ENCODE results near the gene NQO2. TPM values are rescaled to one million over a fixed set of nuclear protein-coding genes. Genes with fewer than 3 reads are reported as not detected.
A peak's percentile ranks its signal among the peaks of the same experiment; 100 is the strongest.
"Not testable (repeated sequence)": the region's sequence is repeated elsewhere in the genome, so short reads cannot be mapped to it uniquely, and the experiment has no call there.

Gene NQO2
- total RNA-seq, 2 experiments from 2014 or later = 40.7 to 44.2 TPM

DNA sequence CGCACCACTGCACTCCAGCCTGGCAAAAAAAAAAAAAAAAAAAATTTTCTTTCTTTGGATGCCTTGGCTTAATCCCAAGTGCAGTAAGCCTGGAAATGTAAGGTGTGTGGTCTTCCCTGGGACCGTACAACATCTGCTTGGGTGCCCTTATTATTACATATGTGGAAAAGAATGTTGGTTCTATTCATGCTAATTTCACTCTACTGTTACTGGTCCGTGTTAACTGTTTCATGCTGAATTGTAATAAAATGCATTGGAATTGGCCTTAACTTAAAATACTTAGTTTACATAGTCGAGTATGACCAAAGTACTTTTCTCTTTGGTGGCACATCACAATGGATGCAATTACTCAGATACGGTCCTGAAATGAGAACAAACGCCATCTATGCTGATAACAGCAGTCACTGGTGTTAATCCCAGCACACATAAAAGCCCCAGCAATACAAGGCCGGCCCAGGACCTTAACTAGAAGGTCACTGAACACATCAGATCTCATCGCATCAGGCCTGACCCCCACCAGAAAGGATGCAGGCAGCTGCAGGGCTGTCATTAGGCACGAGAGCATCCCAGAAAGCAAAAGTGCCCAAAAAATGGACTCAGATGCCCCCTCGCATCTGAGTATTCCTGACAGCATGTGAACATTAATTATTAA lies 29.5 kb upstream of the NQO2 start:
- no peaks in the 10 kb centered on the region for H3K36me3 Mint-ChIP-seq (ENCODE audit: low read depth)
- no peak overlapping the region for H3K27ac Mint-ChIP-seq
- ChIA-PET CTCF (interaction anchor here (0.5 kb wide), 1 partner anchor 59 kb away, joined by 3 read pairs; no protein-coding TSS in a partner anchor), POLR2A (no interaction called here)
- peaks cover 30% of the 10 kb centered on the region for H3K4me1 Mint-ChIP-seq
- DNase-seq (no peak), ATAC-seq (no peak)
- intact Hi-C loops (cut with DNase I, micrococcal nuclease) = loop anchor here in 1 of 2 experiments (2.0 kb wide), 1 partner anchor 19 kb away; no protein-coding TSS in a partner anchor
- no peaks in the 10 kb centered on the region for H3K9me3 Mint-ChIP-seq (ENCODE audit: low read depth)
- peaks cover 31% of the 10 kb centered on the region for H3K27me3 Mint-ChIP-seq
- peak overlapping the region; percentile 76 for H3K4me3 Mint-ChIP-seq

DNA sequence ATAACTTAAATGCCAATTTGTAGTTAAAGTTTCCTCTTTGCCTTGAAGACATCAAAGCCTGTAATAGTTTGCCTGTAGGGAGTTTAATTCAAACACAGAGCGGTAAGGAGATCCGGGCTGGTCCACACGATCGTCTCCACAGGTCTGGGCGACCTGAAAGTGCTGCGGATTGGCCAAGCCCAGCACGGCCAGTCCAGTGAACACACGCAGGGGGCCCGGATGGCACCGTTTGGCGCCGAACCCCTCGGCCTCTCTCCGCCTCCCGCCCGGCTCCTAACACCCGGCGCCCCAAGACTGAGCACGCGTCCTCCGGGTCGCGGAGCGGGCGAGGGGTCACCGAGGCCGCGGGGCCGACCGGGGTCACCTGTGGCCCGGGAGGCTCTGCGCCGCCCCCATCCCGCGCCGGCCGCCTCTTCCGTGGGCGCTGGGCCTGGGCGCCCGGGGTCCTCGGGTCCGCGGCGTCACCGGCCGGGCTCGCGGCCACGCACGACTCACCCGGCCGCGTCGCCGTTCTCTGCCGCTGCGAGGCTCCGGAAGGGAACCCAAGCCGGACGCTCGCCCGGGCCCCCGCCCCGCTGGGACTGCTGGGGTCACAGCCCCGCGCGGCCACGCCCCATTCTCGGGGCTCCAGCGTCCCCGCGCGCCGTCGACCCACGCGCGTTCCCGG lies 28.8 kb upstream of the NQO2 start:
- CTCF ChIA-PET = interaction anchor here (0.5 to 1.0 kb wide), 2 partner anchors 18 to 59 kb away, joined by 3 to 5 read pairs; no protein-coding TSS in a partner anchor
- H3K36me3 Mint-ChIP-seq (ENCODE audit: low read depth) = no peaks in the 10 kb centered on the region
- no peaks in the 10 kb centered on the region for H3K9me3 Mint-ChIP-seq (ENCODE audit: low read depth)
- DNase-seq (peak; percentile 66), ATAC-seq (peak; percentile 67)
- POLR2A ChIA-PET = interaction anchor here (1.0 kb wide), 1 partner anchor 129 kb away, joined by 3 read pairs; the partner anchor contains the start of gene SERPINB1
- intact Hi-C loops (cut with DNase I, micrococcal nuclease) = loop anchor here (1.0 to 2.0 kb wide), 2 partner anchors 18 kb away; no protein-coding TSS in a partner anchor
- peaks cover 33% of the 10 kb centered on the region for H3K4me1 Mint-ChIP-seq
- peak overlapping the region; percentile 76 for H3K4me3 Mint-ChIP-seq
- peak overlapping the region; percentile 83 for H3K27ac Mint-ChIP-seq
- peaks cover 31% of the 10 kb centered on the region for H3K27me3 Mint-ChIP-seq

- ChIA-PET CTCF (interaction anchor here (1.0 to 1.2 kb wide), 2 partner anchors 9 to 19 kb away, joined by 4 to 5 read pairs; no protein-coding TSS in a partner anchor), POLR2A (interaction anchor here (1.0 kb wide), 1 partner anchor 130 kb away, joined by 3 read pairs; the partner anchor contains the start of gene SERPINB1)
- Mint-ChIP-seq H3K27ac (peak within 1 kb of the TSS; percentile 83), H3K4me1 (peaks cover 40% of the 10 kb centered on the region), H3K27me3 (peaks cover 31% of the 10 kb centered on the region), H3K36me3 (ENCODE audit: low read depth) (no peaks in the 10 kb centered on the region), H3K9me3 (ENCODE audit: low read depth) (no peaks in the 10 kb centered on the region), H3K4me3 (peak within 1 kb of the TSS; percentile 76)
- ATAC-seq = peak; percentile 41
- intact Hi-C loops (cut with DNase I, micrococcal nuclease) = loop anchor here (1.0 to 2.0 kb wide), 2 partner anchors 17 to 18 kb away; no protein-coding TSS in a partner anchor
- DNase-seq = peak; percentile 55
These were observed 28.1 kb upstream of the NQO2 start, which contains the start of gene SERPINB6 for GRCh38 chr6:2971420-2972218. Gene SERPINB6 (minus strand): TSS chr6:2971567. CDS start chr6:2959332, 12,235 bp downstream.

DNA sequence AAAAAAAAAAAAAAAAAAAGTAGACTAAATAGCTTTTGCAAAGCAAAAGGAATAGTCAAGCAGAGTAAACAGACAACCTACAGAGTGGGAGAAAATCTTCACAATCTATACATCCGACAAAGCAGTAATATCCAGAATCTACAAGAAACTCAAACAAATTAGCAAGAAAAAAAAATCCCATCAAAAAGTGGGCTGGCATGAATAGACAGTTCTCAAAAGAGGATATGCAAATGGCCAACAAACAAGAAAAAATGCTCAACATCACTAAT lies 27.5 kb upstream of the NQO2 start:
- POLR2A ChIA-PET; intact Hi-C loops (cut with DNase I, micrococcal nuclease); H3K9me3 Mint-ChIP-seq (ENCODE audit: low read depth); H3K36me3 Mint-ChIP-seq (ENCODE audit: low read depth); ATAC-seq; DNase-seq: not testable (repeated sequence)
- Mint-ChIP-seq H3K27me3 (peaks cover 31% of the 10 kb centered on the region), H3K4me1 (peaks cover 42% of the 10 kb centered on the region), H3K4me3 (peak overlapping the region; percentile 76), H3K27ac (peak overlapping the region; percentile 74)
- CTCF ChIA-PET = interaction anchor here (1.2 kb wide), 1 partner anchor 9 kb away, joined by 4 read pairs; no protein-coding TSS in a partner anchor

GRCh38 chr6:2972685-2973084 lies 27.0 kb upstream of the NQO2 start:
- Mint-ChIP-seq H3K27me3 (peaks cover 31% of the 10 kb centered on the region), H3K4me3 (peak overlapping the region; percentile 76), H3K4me1 (peaks cover 44% of the 10 kb centered on the region), H3K27ac (peak overlapping the region; percentile 74)
- H3K9me3 Mint-ChIP-seq (ENCODE audit: low read depth); intact Hi-C loops (cut with DNase I, micrococcal nuclease); H3K36me3 Mint-ChIP-seq (ENCODE audit: low read depth); ATAC-seq; DNase-seq; POLR2A ChIA-PET: not testable (repeated sequence)
- CTCF ChIA-PET = interaction anchor here (1.2 kb wide), 1 partner anchor 8 kb away, joined by 4 read pairs; no protein-coding TSS in a partner anchor

- peaks cover 46% of the 10 kb centered on the region for H3K4me1 Mint-ChIP-seq
- H3K4me3 Mint-ChIP-seq = not testable (repeated sequence)
- POLR2A ChIA-PET = interaction anchor here (1.2 kb wide), 1 partner anchor 32 kb away, joined by 4 read pairs; no protein-coding TSS in a partner anchor
These were observed 26.5 kb upstream of the NQO2 start for GRCh38 chr6:2973180-2973579.

GRCh38 chr6:2973676-2974075 lies 26.0 kb upstream of the NQO2 start:
- ATAC-seq (no peak), DNase-seq (peak; percentile 25)
- ChIA-PET CTCF (interaction anchor here (5.8 kb wide), 1 partner anchor 20 kb away, joined by 28 read pairs; no protein-coding TSS in a partner anchor), POLR2A (interaction anchor here (1.2 kb wide), 1 partner anchor 32 kb away, joined by 4 read pairs; no protein-coding TSS in a partner anchor)
- intact Hi-C loops (cut with DNase I, micrococcal nuclease) = no loop called here
- Mint-ChIP-seq H3K36me3 (ENCODE audit: low read depth) (no peaks in the 10 kb centered on the region), H3K27me3 (peaks cover 29% of the 10 kb centered on the region), H3K27ac (no peak overlapping the region), H3K4me1 (peaks cover 48% of the 10 kb centered on the region), H3K9me3 (ENCODE audit: low read depth) (no peaks in the 10 kb centered on the region), H3K4me3 (no peak overlapping the region)

More at GRCh38 chr6:2973180-2973579, 26.5 kb upstream of the NQO2 start:
- DNase-seq; ATAC-seq; H3K36me3 Mint-ChIP-seq (ENCODE audit: low read depth); H3K27ac Mint-ChIP-seq; H3K9me3 Mint-ChIP-seq (ENCODE audit: low read depth); intact Hi-C loops (cut with DNase I, micrococcal nuclease): not testable (repeated sequence)
- peaks cover 29% of the 10 kb centered on the region for H3K27me3 Mint-ChIP-seq
- CTCF ChIA-PET = interaction anchor here (5.8 kb wide), 1 partner anchor 20 kb away, joined by 28 read pairs; no protein-coding TSS in a partner anchor

- H3K27ac Mint-ChIP-seq = peak overlapping the region; percentile 91
- H3K36me3 Mint-ChIP-seq (ENCODE audit: low read depth) = no peaks in the 10 kb centered on the region
- ChIA-PET POLR2A (interaction anchor here (0.6 to 2.4 kb wide), 3 partner anchors 14 to 87 kb away, joined by 3 to 13 read pairs (median 7); no protein-coding TSS in a partner anchor), CTCF (interaction anchor here (0.6 to 5.8 kb wide), 8 partner anchors 11 to 125 kb away, joined by 3 to 28 read pairs (median 3); no protein-coding TSS in a partner anchor)
- H3K9me3 Mint-ChIP-seq (ENCODE audit: low read depth) = no peaks in the 10 kb centered on the region
- DNase-seq (no peak), ATAC-seq (peak; percentile 57)
- H3K4me1 Mint-ChIP-seq = peaks cover 38% of the 10 kb centered on the region
- intact Hi-C loops (cut with DNase I, micrococcal nuclease) = loop anchor here (1.0 to 2.0 kb wide), 3 partner anchors 13 to 36 kb away; no protein-coding TSS in a partner anchor
- H3K27me3 Mint-ChIP-seq = peaks cover 25% of the 10 kb centered on the region
- H3K4me3 Mint-ChIP-seq = no peak overlapping the region
These were observed 23.6 kb upstream of the NQO2 start for GRCh38 chr6:2976060-2976459.

- intact Hi-C loops (cut with DNase I, micrococcal nuclease) = loop anchor here (1.0 to 2.0 kb wide), 3 partner anchors 13 to 36 kb away; no protein-coding TSS in a partner anchor
- Mint-ChIP-seq H3K27ac (peak overlapping the region; percentile 91), H3K27me3 (peaks cover 29% of the 10 kb centered on the region), H3K4me1 (peaks cover 38% of the 10 kb centered on the region), H3K36me3 (ENCODE audit: low read depth) (no peaks in the 10 kb centered on the region), H3K9me3 (ENCODE audit: low read depth) (no peaks in the 10 kb centered on the region), H3K4me3 (no peak overlapping the region)
- DNase-seq (peak; percentile 22), ATAC-seq (peak; percentile 54)
- POLR2A ChIA-PET = interaction anchor here (0.6 to 2.4 kb wide), 3 partner anchors 13 to 88 kb away, joined by 3 to 13 read pairs (median 7); no protein-coding TSS in a partner anchor
- CTCF ChIA-PET = interaction anchor here (0.6 to 5.8 kb wide), 7 partner anchors 14 to 126 kb away, joined by 3 to 28 read pairs (median 3); no protein-coding TSS in a partner anchor
These were observed 23.1 kb upstream of the NQO2 start for GRCh38 chr6:2976571-2977085.

DNA sequence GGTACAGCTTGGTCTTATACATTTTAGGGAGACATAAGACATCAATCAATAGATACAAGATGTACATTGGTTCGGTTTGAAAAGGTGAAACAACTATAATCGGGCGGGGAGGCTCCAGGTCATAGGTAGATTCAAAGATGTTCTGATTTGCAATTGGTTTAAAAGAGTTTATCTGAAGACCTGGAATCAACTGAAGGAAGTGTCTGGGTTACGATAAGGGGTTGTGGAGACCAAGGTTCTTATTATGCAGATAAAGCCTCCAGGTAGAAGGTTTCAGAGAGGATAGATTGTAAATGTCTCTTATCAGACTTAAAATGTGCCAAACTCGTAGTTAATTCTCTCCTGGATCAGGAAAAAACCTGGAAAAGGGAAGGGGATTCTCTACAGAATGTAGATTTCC lies 22.4 kb upstream of the NQO2 start:
- Mint-ChIP-seq H3K9me3 (ENCODE audit: low read depth) (no peaks in the 10 kb centered on the region), H3K27ac (peak overlapping the region; percentile 72), H3K4me1 (peaks cover 33% of the 10 kb centered on the region), H3K4me3 (no peak overlapping the region), H3K36me3 (ENCODE audit: low read depth) (no peaks in the 10 kb centered on the region), H3K27me3 (peaks cover 24% of the 10 kb centered on the region)
- intact Hi-C loops (cut with DNase I, micrococcal nuclease) = loop anchor here in 1 of 2 experiments (2.0 kb wide), 1 partner anchor 36 kb away; no protein-coding TSS in a partner anchor
- ChIA-PET CTCF (interaction anchor here (0.6 to 5.8 kb wide), 9 partner anchors 9 to 52 kb away, joined by 3 to 28 read pairs (median 5); no protein-coding TSS in a partner anchor), POLR2A (interaction anchor here (1.0 kb wide), 1 partner anchor 11 kb away, joined by 3 read pairs; no protein-coding TSS in a partner anchor)
- DNase-seq (no peak), ATAC-seq (no peak)

All from activated CD4-positive, alpha-beta T cell treated with anti-CD3 and anti-CD28 coated beads for 36 hours (primary cell).